GM12892 (cell line): ENCODE measurements around the gene NDUFB5.
A peak's percentile ranks its signal among the peaks of the same experiment; 100 is the strongest.
"Not testable (repeated sequence)": the region's sequence is repeated elsewhere in the genome, so short reads cannot be mapped to it uniquely, and the experiment has no call there.

Experiments used
- DNase-seq: peaks from one replicate; pipeline ENCODE4 v3.0.0; 2011; ENCODE audit not compliant: insufficient read length
- FAIRE-seq: peaks from 2 replicates; lab custom pipeline; 2011; peaks lifted over from hg19 to GRCh38; lab: Jason Lieb, UNC
- POLR2A ChIP-seq: IDR thresholded peaks from 2 replicates; pipeline ENCODE4 v1.6.1; 2011; ENCODE audit warnings: low read depth, low read length, control low read depth
- POLR2AphosphoS5 ChIP-seq: IDR thresholded peaks from 2 replicates; pipeline ENCODE4 v1.6.1; 2011; ENCODE audit warnings: low read depth, low read length, control low read depth
- TAF1 ChIP-seq: IDR thresholded peaks from 2 replicates; pipeline ENCODE4 v1.6.1; 2011; ENCODE audit warnings: low read depth, mild to moderate bottlenecking, control low read depth, low read length, borderline replicate concordance

NDUFB5 gene

GRCh38 chr3:179642871-179643270 is 38.3 kb downstream of the NDUFB5 start:
- TF ChIP-seq POLR2AphosphoS5 (no peak), POLR2A (no peak), TAF1 (no peak)
- no peak for FAIRE-seq
- no peak for DNase-seq

DNA sequence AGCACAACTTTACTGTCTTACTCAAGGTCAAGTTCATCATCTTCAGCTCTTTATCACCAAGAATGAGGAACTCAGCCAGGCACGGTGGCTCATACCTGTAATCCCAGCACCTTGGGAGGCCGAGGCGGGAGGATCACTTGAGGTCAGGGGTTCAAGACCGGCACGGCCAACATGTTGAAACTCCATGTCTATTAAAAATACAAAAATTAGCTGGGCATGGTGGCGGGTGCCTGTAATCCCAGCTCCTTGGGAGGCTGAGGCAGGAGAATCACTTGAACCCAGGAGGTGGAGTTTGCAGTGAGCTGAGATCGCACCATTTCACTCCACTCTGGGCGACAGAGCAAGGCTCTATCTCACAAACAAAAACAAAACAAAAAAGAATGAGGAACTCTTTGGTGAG is 39.2 kb downstream of the NDUFB5 start:
- not testable (repeated sequence) for FAIRE-seq, DNase-seq

- DNase-seq (no peak), FAIRE-seq (no peak)
- TF ChIP-seq POLR2AphosphoS5 (no peak), TAF1 (no peak), POLR2A (no peak)
Observed at GRCh38 chr3:179646177-179646576, 41.6 kb downstream of the NDUFB5 start.

DNA sequence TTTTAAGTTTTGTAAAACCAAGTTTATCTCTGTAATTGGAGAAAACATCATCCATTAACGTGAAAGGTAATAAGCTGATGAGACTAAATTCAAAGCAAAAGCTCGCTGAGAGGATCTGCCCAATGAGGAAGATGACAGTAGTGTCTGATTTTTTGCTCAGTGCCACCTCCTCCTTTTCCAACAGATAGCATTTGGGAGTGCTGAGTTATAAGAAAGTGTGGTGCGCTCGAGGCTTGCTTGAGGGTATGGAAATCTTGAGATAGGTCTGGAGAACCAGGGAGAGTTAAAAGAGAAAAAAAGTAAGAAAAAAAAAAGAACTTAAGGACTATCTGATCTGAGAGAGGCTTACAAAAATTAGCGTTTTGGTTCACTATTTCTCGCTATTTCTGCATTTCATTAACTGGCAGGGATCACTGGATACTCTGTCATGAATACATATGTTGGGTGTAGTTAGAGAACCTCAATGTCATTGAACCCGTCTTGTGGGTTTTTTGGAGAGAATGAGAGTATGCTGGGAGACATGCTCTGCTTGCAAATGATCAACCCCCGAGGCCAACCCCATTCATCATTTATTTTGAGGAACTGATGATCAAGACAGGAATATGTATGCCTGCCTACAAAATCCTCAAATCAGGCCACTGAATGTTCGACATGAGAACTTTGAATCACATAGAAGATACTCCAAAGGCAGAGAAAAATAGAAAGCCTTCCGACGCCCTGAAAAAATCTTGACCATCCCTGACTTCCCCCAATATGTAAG is 47.3 kb downstream of the NDUFB5 start:
- TF ChIP-seq POLR2A, result no peak
- no peak for TF ChIP-seq TAF1
- no peak for TF ChIP-seq POLR2AphosphoS5
- peak; percentile 44 for FAIRE-seq
- DNase-seq, result no peak

GRCh38 chr3:179652447-179653095 is 48.0 kb downstream of the NDUFB5 start, which contains the start of gene USP13:
USP13 (plus strand) TSS chr3:179653040; CDS start chr3:179653226, 186 bp downstream.
- peak; percentile 53 for DNase-seq
- peak; percentile 84 for FAIRE-seq
- TF ChIP-seq POLR2A (no peak; the same call in 1 of the 2 replicates), POLR2AphosphoS5 (no peak), TAF1 (no peak)

DNA sequence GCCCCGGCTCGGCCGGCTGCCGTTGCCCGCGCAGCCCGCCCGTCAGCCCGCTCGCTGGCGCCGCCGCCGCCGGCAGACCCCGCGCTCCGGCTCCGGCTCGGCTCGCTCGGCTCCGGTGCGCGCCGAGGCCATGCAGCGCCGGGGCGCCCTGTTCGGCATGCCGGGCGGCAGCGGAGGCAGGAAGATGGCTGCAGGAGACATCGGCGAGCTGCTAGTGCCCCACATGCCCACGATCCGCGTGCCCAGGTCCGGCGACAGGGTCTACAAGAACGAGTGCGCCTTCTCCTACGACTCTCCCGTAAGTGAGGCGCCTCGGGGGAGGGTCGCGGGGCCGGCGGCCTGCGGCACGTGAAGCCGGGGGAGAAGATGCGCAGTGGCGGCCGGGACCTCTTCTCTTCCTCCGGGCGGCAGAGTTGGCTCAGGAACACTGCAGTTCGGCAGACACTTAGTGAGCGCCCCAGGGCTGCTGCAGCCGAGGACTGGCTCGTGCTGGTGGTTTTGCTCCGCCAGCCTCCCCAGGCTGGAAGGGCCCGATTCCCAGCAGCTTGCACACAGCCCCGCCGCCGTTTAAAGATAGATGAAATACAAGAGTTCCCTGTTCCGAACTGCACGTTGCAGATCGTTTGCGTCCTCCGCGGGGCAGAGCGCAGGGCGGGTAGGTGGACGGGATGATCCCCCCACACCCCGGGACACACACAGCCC is 48.7 kb downstream of the NDUFB5 start:
- DNase-seq, result peak; percentile 46
- TF ChIP-seq POLR2A (no peak), TAF1 (no peak), POLR2AphosphoS5 (no peak)
- peak; percentile 67 for FAIRE-seq

- DNase-seq, result no peak
- TF ChIP-seq POLR2AphosphoS5, result no peak
- no peak for TF ChIP-seq POLR2A
- no peak for TF ChIP-seq TAF1
- FAIRE-seq, result no peak
Observed at GRCh38 chr3:179655236-179655635, 50.6 kb downstream of the NDUFB5 start.

- TF ChIP-seq POLR2A (no peak), POLR2AphosphoS5 (no peak), TAF1 (no peak)
- FAIRE-seq (no peak), DNase-seq (no peak)
Observed at GRCh38 chr3:179658606-179659005, 54.0 kb downstream of the NDUFB5 start.

GRCh38 chr3:179660872-179661271 is 56.3 kb downstream of the NDUFB5 start:
- FAIRE-seq (no peak), DNase-seq (no peak)
- TF ChIP-seq TAF1 (no peak), POLR2AphosphoS5 (no peak), POLR2A (no peak)

DNA sequence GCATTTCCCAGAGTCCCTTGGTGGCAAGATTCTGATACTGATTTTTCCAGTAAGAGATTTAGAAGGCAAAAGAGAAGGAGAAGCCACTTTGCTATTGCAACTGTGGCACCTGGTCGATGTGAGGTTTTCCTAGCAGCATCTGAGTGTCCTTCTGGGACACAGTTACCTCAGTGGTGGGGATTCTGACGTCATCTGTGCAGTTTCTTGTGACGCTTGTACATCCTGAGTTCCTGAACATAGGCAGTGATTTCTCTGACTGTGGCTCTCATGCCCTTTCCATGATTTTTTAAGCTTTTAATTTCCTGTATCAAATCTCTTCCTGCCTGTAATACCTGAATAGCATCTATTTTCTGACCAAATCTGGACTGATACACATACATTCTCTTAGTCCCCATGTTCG is 57.2 kb downstream of the NDUFB5 start:
- DNase-seq, result no peak
- TF ChIP-seq TAF1 (no peak), POLR2AphosphoS5 (no peak), POLR2A (no peak)
- no peak for FAIRE-seq

DNA sequence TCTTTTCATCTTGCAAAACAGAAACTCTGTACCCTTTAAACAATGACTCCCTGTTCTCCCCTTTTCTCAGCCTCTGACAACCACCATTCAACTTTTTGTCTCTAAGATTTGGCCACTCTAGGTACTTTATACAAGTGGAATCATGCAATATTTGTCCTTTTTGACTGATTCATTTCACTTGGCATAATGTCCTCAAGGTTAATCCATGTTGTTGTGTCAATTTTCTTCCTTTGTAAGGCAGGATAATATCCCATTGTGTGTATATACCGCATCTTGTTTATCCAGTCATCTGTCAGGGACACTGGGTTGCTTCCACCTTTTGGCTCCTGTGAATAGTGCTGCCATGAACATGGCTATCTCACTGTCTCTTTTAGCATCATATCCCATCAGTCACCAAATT is 58.5 kb downstream of the NDUFB5 start:
- TF ChIP-seq POLR2AphosphoS5 (no peak), POLR2A (no peak), TAF1 (no peak)
- no peak for DNase-seq
- FAIRE-seq, result no peak

- no peak for FAIRE-seq
- no peak for DNase-seq
- TF ChIP-seq POLR2AphosphoS5, result no peak
- TF ChIP-seq POLR2A, result no peak
- TF ChIP-seq TAF1, result no peak
Observed at GRCh38 chr3:179666030-179666429, 61.4 kb downstream of the NDUFB5 start.
